K562 treated with DMSO at 1 percent for 24 hours (cell line): Measurements from ENCODE around the gene CPAMD8. TPM values are rescaled to one million over a fixed set of nuclear protein-coding genes. Genes with fewer than 3 reads are reported as not detected.

Experiments
- total RNA-seq: library from RNA; unstranded; fragments of 300-600 nt; gene quantifications from 2 replicates; pipeline ENCODE4 v1.2.3, GENCODE V29; 2022; ENCODE audit warnings: low read depth; ENCODE audit not compliant: insufficient read depth

Gene CPAMD8
- 2.7 and 4.1 TPM in 2 replicates for total RNA-seq

GRCh38 chr19:17026706-17027534 is at the start of gene CPAMD8:
CPAMD8 (minus strand) TSS chr19:17026810; CDS start chr19:17026642, 168 bp downstream.

GRCh38 chr19:17075035-17075863 is 48.6 kb upstream of the CPAMD8 start, which contains the start of the genes HAUS8 and MYO9B:
HAUS8 (minus strand) TSS chr19:17075452; CDS start chr19:17075422, 30 bp downstream.
MYO9B (plus strand) TSS chr19:17075777; CDS start chr19:17101718, 25,941 bp downstream.

GRCh38 chr19:16888629-16889365 is 137.8 kb downstream of the CPAMD8 start, which contains the start of gene F2RL3:
F2RL3 (plus strand) TSS chr19:16888999; CDS start chr19:16889190, 191 bp downstream.

Other genes with a start within 250 kb of the CPAMD8 start
- gene SIN3B, start 197.4 kb downstream of the CPAMD8 start, total RNA-seq: 33.5 and 41.8 TPM in 2 replicates
- gene F2RL3, start 137.8 kb downstream of the CPAMD8 start, total RNA-seq: 1.9 and 3.9 TPM in 2 replicates
- gene HAUS8, start 48.6 kb upstream of the CPAMD8 start, total RNA-seq: 22.6 and 23.1 TPM in 2 replicates
- gene MYO9B, start 49.0 kb upstream of the CPAMD8 start, total RNA-seq: 89.0 and 94.7 TPM in 2 replicates
- 40.5 and 47.2 TPM in 2 replicates for gene USE1, start 188.5 kb upstream of the CPAMD8 start, total RNA-seq
- gene OCEL1, start 199.4 kb upstream of the CPAMD8 start, total RNA-seq: 95.8 and 110 TPM in 2 replicates
- gene NR2F6, start 219.1 kb upstream of the CPAMD8 start, total RNA-seq: 199 and 227 TPM in 2 replicates
- gene USHBP1, start 237.9 kb upstream of the CPAMD8 start, total RNA-seq: not detected in 2 replicates
- 97.0 and 121 TPM in 2 replicates for gene BABAM1, start 240.6 kb upstream of the CPAMD8 start, total RNA-seq